NCI-H2107 (cell line): ENCODE data around the gene OR8D1.
"Not testable (repeated sequence)": the region's sequence is repeated elsewhere in the genome, so short reads cannot be mapped to it uniquely, and the experiment has no call there.

Experiments
- DNase-seq: peaks from one replicate; lab custom pipeline; 2025; lab: John Stamatoyannopoulos, UW

Gene OR8D1

GRCh38 chr11:124285610-124286344 lies 28.0 kb downstream of the OR8D1 start:
- no peak for DNase-seq

GRCh38 chr11:124278261-124278660 lies 35.5 kb downstream of the OR8D1 start:
- DNase-seq, result no peak

- DNase-seq, result no peak
These were observed 35.9 kb downstream of the OR8D1 start for GRCh38 chr11:124277804-124278203.

GRCh38 chr11:124277207-124277606 lies 36.5 kb downstream of the OR8D1 start:
- DNase-seq, result no peak

- DNase-seq, result no peak
These were observed 37.7 kb downstream of the OR8D1 start for GRCh38 chr11:124276081-124276480.

- no peak for DNase-seq
These were observed 39.7 kb downstream of the OR8D1 start for GRCh38 chr11:124274000-124274399.

GRCh38 chr11:124270886-124271285 lies 42.9 kb downstream of the OR8D1 start:
- not testable (repeated sequence) for DNase-seq

- DNase-seq, result not testable (repeated sequence)
These were observed 48.7 kb downstream of the OR8D1 start for GRCh38 chr11:124265041-124265440.

GRCh38 chr11:124256076-124256475 lies 57.7 kb downstream of the OR8D1 start, which contains the start of gene OR8G5:
Gene OR8G5 (plus strand): TSS chr11:124256376. CDS start chr11:124264932, 8,556 bp downstream.
- DNase-seq, result no peak
